ENCODE data around the gene APBB2.
"Not testable (repeated sequence)": the region's sequence is repeated elsewhere in the genome, so short reads cannot be mapped to it uniquely, and the experiment has no call there.

The APBB2 gene

DNA sequence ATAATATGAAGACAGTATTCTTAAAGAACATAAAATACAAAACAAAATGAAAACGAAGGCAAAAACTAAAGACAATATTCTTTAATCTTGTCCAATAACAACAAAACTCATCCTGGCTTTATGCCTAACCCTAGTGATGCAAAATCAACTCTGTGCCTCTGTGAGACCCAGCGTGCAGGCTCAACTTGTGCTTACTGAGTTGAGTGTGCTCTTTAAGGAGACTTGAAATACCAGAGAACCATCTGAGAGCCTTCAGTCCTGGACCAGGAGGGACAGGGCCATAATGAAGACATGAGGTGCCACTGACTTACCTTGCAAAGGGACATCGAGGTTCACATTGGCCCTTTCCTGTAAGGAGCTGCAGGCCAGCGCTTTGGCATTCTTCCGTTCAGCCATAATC is 387.5 kb downstream of the APBB2 start:
- Histone ChIP-seq H3K27ac (ENCODE audit: low read depth, low read length, severe bottlenecking) (no peak overlapping the region), H3K4me1 (ENCODE audit: control insufficient read depth, insufficient read depth, low read length, poor library complexity, severe bottlenecking) (no peaks in the 10 kb centered on the region), H3K4me3 (ENCODE audit: extremely low read depth, insufficient read depth, low read length, poor library complexity, severe bottlenecking) (no peak overlapping the region), H3K36me3 (ENCODE audit: control insufficient read depth, insufficient read depth, low read length) (peaks cover 15% of the 10 kb centered on the region), H3K9me3 (ENCODE audit: control insufficient read depth, low read length) (no peaks in the 10 kb centered on the region)
- 80 to 87% methylated on average over 2 to 4 of the region's 5 CpGs for WGBS, 2 experiments (ENCODE audit: insufficient coverage in 2 of 2)

DNA sequence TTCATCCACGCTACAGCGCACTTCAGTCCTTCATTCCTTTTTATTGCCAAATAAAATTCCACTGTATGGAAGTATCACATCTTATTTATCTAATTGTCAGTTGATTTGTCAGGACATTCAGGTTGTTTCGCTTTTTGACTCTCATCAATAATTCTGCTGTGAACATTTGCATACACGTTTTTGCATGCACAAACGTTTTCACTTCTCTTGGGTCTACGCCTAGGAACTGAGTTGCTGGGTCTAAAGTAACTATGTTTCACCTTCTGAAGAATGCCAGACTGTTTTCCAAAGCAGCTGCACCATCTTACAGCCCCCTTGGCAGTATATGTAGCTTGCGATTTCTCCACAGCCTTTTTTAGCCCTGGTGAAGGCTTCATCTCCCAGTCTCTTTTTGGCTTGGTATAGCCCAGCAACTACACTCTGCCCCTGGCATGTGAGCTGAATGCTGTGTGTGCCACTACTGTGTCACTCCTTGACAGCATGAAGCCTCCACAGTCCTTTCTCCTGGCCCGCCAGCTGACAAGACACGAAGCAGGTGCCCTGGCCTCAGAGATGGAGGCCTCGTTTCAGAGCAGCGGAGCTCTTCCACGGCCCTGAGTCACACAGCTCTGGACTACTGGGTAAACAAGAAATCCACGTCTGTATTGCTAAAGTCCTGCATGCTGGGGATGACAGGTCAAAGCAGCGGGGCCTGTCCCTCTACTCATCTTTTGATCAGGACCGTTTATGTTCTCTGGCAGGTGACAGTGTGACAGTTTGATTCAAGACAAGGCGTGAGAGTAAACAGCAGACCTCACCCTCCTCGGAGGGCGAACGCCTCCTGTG is 389.1 kb downstream of the APBB2 start:
- H3K4me3 ChIP-seq (ENCODE audit: extremely low read depth, insufficient read depth, low read length, poor library complexity, severe bottlenecking) = no peak overlapping the region
- H3K36me3 ChIP-seq (ENCODE audit: control insufficient read depth, insufficient read depth, low read length) = peaks cover 23% of the 10 kb centered on the region
- H3K27ac ChIP-seq (ENCODE audit: low read depth, low read length, severe bottlenecking) = no peak overlapping the region
- no peaks in the 10 kb centered on the region for H3K4me1 ChIP-seq (ENCODE audit: control insufficient read depth, insufficient read depth, low read length, poor library complexity, severe bottlenecking)
- no peaks in the 10 kb centered on the region for H3K9me3 ChIP-seq (ENCODE audit: control insufficient read depth, low read length)
- 94 to 96% methylated on average over 17 of the region's 19 CpGs for WGBS, 2 experiments (ENCODE audit: insufficient coverage in 2 of 2)

DNA sequence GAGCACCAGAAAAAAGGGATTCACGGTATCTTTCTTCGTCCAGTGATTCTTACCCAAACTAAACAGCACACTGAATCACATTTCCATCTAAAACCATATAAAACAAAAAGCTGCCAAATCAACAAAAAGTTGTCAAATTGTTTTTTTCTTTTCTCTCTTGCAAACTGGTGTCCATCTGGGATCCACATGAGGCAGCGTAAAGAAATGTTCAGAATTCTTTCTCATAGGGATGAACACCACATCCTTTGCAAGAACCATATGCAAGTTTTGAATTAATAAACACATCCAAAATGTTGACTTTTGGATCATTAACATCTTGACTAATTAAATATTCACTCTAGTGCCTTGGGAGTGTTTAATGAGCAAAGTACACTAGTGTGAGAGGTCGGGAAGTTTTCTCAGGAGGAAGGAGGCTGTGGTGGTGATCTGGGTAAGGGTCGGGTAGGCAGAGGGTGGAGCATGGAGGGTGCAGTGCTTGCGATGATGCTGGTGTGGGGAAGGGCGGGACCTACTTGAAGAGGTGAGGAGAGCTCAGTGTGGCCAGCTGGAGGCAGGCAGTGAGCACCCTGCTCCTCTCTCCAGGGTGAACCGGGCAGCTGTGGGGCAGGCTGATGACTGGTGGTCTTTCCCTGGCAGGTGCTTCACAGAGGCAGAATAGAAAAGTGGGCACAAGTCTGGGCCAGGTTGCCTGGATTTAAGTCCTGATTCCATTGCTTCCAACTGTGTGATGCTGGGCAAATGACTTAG is 391.7 kb downstream of the APBB2 start:
- WGBS, 2 experiments (ENCODE audit: insufficient coverage in 2 of 2) = 93 to 95% methylated on average over 6 to 8 of the region's 8 CpGs
- Histone ChIP-seq H3K27ac (ENCODE audit: low read depth, low read length, severe bottlenecking) (no peak overlapping the region), H3K4me1 (ENCODE audit: control insufficient read depth, insufficient read depth, low read length, poor library complexity, severe bottlenecking) (no peaks in the 10 kb centered on the region), H3K4me3 (ENCODE audit: extremely low read depth, insufficient read depth, low read length, poor library complexity, severe bottlenecking) (no peak overlapping the region), H3K9me3 (ENCODE audit: control insufficient read depth, low read length) (no peaks in the 10 kb centered on the region), H3K36me3 (ENCODE audit: control insufficient read depth, insufficient read depth, low read length) (peaks cover 23% of the 10 kb centered on the region)

DNA sequence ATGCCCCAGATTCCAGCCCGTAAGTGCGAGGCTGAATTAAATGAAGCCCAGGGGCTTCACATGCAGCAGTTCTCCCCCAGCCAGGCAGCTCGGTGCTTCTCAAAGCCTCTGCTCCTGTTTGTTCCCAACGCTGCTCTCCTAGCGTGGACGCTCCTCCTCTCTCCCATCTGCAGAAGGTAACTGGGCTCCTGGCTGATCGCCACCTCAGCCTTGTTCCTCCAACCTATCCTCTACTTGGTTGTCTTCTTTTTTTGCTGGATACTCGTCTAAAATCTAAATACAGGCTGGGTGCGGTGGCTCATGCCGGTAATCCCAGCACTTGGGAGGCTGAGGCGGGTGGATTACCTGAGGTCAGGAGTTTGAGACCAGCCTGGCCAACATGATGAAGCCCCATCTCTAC is 394.2 kb downstream of the APBB2 start:
- peaks cover 25% of the 10 kb centered on the region for H3K36me3 ChIP-seq (ENCODE audit: control insufficient read depth, insufficient read depth, low read length)
- 93 to 97% methylated on average over 7 to 9 of the region's 11 CpGs for WGBS, 2 experiments (ENCODE audit: insufficient coverage in 2 of 2)
- no peaks in the 10 kb centered on the region for H3K4me1 ChIP-seq (ENCODE audit: control insufficient read depth, insufficient read depth, low read length, poor library complexity, severe bottlenecking)
- H3K27ac ChIP-seq (ENCODE audit: low read depth, low read length, severe bottlenecking) = no peak overlapping the region
- no peaks in the 10 kb centered on the region for H3K9me3 ChIP-seq (ENCODE audit: control insufficient read depth, low read length)
- no peak overlapping the region for H3K4me3 ChIP-seq (ENCODE audit: extremely low read depth, insufficient read depth, low read length, poor library complexity, severe bottlenecking)

DNA sequence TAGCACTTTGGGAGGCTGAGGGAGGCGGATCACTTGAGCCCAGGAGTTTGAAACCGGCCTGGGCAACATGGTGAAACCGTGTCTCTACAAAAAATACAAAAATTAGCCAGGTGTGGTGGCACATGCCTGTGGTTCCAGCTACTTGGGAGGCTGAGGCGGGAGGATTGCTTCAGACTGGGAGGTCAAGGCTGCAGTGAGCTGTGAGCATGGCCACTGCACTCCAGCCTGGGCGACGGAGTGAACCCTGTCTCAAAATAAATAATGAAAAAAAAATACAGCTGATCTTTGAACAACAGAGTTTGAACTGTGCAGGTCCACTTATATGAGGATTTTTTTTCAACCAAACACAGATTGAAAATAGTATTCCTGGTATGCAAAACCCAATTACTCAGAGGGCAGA is 397.2 kb downstream of the APBB2 start:
- not testable (repeated sequence) for H3K9me3 ChIP-seq (ENCODE audit: control insufficient read depth, low read length); H3K27ac ChIP-seq (ENCODE audit: low read depth, low read length, severe bottlenecking); H3K4me1 ChIP-seq (ENCODE audit: control insufficient read depth, insufficient read depth, low read length, poor library complexity, severe bottlenecking); H3K4me3 ChIP-seq (ENCODE audit: extremely low read depth, insufficient read depth, low read length, poor library complexity, severe bottlenecking)
- 87 to 89% methylated on average over 4 to 5 of the region's 6 CpGs for WGBS, 2 experiments (ENCODE audit: insufficient coverage in 2 of 2)
- H3K36me3 ChIP-seq (ENCODE audit: control insufficient read depth, insufficient read depth, low read length) = peaks cover 19% of the 10 kb centered on the region

DNA sequence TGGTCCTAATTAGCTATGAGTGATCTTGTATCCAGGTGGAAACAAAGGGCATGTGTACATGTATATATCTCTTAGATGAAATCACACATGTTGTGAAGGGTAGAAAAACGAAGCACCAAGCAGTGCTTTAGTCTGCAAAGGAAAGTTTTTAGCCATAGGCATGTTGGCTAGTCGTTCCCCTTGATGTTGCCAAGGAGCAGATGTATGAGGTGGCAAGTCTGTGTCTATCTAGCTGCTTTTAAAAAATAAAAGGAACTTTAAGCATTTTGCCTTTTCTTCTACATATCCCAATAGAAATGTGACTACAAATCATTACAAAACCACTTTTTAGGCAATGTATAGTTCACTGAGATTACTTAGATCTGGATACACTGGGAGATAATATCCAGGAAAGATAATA is 401.5 kb downstream of the APBB2 start:
- H3K4me1 ChIP-seq (ENCODE audit: control insufficient read depth, insufficient read depth, low read length, poor library complexity, severe bottlenecking) = peaks cover 7% of the 10 kb centered on the region
- WGBS, 2 experiments (ENCODE audit: insufficient coverage in 2 of 2) = 88% methylated on average over 2 of the region's 2 CpGs; no CpG with 5 or more reads in 1 of the 2 experiments
- H3K36me3 ChIP-seq (ENCODE audit: control insufficient read depth, insufficient read depth, low read length) = peaks cover 8% of the 10 kb centered on the region
- H3K27ac ChIP-seq (ENCODE audit: low read depth, low read length, severe bottlenecking) = no peak overlapping the region
- H3K4me3 ChIP-seq (ENCODE audit: extremely low read depth, insufficient read depth, low read length, poor library complexity, severe bottlenecking) = no peak overlapping the region
- no peaks in the 10 kb centered on the region for H3K9me3 ChIP-seq (ENCODE audit: control insufficient read depth, low read length)

DNA sequence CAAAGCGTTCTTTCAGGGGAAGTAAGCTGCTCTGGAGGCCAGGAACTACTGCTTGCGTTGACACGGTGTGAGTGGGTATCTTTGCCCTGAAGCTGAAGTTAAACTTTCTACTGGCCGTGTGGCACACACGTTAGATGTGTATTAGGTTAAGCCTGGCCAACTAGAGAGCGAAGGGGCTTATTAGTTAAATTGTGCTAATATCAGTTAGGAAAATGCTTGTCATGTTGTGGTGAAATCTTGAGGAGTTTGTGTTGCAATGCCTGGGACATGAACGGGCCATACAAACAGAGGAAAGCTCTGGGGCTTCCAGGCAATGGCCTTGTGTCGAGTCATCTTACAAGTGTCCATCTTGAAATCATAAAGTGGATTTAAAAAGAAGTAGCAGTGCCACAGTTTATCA is 402.0 kb downstream of the APBB2 start:
- H3K36me3 ChIP-seq (ENCODE audit: control insufficient read depth, insufficient read depth, low read length) = peaks cover 8% of the 10 kb centered on the region
- no peak overlapping the region for H3K27ac ChIP-seq (ENCODE audit: low read depth, low read length, severe bottlenecking)
- peaks cover 7% of the 10 kb centered on the region for H3K4me1 ChIP-seq (ENCODE audit: control insufficient read depth, insufficient read depth, low read length, poor library complexity, severe bottlenecking)
- 92 to 94% methylated on average over 7 to 8 of the region's 8 CpGs for WGBS, 2 experiments (ENCODE audit: insufficient coverage in 2 of 2)
- H3K4me3 ChIP-seq (ENCODE audit: extremely low read depth, insufficient read depth, low read length, poor library complexity, severe bottlenecking) = no peak overlapping the region
- no peaks in the 10 kb centered on the region for H3K9me3 ChIP-seq (ENCODE audit: control insufficient read depth, low read length)

DNA sequence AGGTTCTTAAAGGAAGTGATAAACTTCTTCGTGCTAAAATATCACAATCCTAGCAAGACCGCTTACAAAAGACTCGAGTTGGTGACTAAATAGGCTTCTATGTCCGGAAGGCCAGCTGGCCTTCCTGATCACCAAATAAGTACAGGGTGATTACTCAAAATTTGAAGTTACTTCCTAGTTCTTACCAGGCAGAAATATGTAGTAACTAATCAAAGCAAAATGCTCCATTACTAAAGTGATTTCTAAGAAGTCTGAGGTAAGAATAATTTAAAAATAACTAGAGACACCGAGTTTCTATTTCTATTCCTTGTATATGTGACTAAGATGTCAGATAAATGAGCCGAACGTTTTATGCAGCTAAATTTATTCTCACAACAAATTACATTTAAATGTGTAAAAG is 402.4 kb downstream of the APBB2 start:
- H3K4me1 ChIP-seq (ENCODE audit: control insufficient read depth, insufficient read depth, low read length, poor library complexity, severe bottlenecking) = peaks cover 7% of the 10 kb centered on the region
- 95 to 100% methylated on average over 2 to 3 of the region's 7 CpGs for WGBS, 2 experiments (ENCODE audit: insufficient coverage in 2 of 2)
- no peak overlapping the region for H3K4me3 ChIP-seq (ENCODE audit: extremely low read depth, insufficient read depth, low read length, poor library complexity, severe bottlenecking)
- H3K27ac ChIP-seq (ENCODE audit: low read depth, low read length, severe bottlenecking) = no peak overlapping the region
- peaks cover 8% of the 10 kb centered on the region for H3K36me3 ChIP-seq (ENCODE audit: control insufficient read depth, insufficient read depth, low read length)
- no peaks in the 10 kb centered on the region for H3K9me3 ChIP-seq (ENCODE audit: control insufficient read depth, low read length)

DNA sequence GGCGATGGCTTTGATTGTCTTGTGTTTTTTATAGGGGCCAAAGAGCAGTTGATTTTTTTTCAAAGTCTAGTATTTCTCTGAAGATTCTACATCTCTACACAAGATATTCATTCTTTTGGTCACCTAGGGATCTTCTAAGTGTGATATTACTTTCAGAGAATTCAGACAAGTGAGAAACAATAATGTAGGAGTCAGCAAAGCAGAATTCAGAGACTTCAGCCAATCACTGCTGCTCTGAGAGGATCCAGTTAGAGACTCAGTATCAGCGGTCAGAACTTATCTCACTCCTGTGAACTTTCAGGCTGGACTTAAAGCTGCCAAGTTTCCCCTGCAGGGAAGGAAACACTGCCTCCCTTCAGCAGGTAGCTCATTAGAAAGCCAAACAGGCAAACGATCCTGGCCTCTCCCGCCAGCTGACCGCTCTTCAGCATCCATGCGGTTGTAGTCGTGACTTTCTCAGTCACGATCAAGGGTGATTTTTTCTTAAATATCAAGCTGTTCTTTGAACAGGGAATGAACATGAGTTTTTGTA is 405.4 kb downstream of the APBB2 start:
- H3K4me1 ChIP-seq (ENCODE audit: control insufficient read depth, insufficient read depth, low read length, poor library complexity, severe bottlenecking) = peaks cover 7% of the 10 kb centered on the region
- no peaks in the 10 kb centered on the region for H3K36me3 ChIP-seq (ENCODE audit: control insufficient read depth, insufficient read depth, low read length)
- H3K4me3 ChIP-seq (ENCODE audit: extremely low read depth, insufficient read depth, low read length, poor library complexity, severe bottlenecking) = no peak overlapping the region
- H3K9me3 ChIP-seq (ENCODE audit: control insufficient read depth, low read length) = no peaks in the 10 kb centered on the region
- no peak overlapping the region for H3K27ac ChIP-seq (ENCODE audit: low read depth, low read length, severe bottlenecking)
- WGBS, 2 experiments (ENCODE audit: insufficient coverage in 2 of 2) = 77 to 87% methylated on average over 4 to 7 of the region's 8 CpGs

DNA sequence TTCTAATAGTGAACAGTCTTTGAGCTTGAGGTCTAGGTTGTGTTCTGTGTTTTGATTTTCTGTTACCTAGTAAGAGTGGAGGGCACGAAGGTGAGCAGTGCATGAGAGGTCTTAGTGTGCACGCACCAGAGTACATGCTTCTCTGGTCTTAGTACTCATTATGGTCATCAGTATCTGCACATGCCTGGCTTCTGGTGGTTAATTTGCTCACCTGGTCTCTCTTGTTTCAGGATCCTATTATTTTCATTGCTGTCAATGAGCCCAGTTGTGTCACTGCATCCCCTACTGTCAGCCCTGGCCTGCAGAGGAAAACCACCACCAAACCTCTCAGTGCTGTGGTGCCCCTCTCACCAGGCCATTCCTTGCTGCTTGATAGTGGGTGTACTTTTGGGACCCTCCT is 409.7 kb downstream of the APBB2 start:
- 95 to 100% methylated on average over 1 to 2 of the region's 2 CpGs for WGBS, 2 experiments (ENCODE audit: insufficient coverage in 2 of 2)
- Histone ChIP-seq H3K36me3 (ENCODE audit: control insufficient read depth, insufficient read depth, low read length) (no peaks in the 10 kb centered on the region), H3K4me1 (ENCODE audit: control insufficient read depth, insufficient read depth, low read length, poor library complexity, severe bottlenecking) (no peaks in the 10 kb centered on the region), H3K9me3 (ENCODE audit: control insufficient read depth, low read length) (no peaks in the 10 kb centered on the region), H3K4me3 (ENCODE audit: extremely low read depth, insufficient read depth, low read length, poor library complexity, severe bottlenecking) (no peak overlapping the region), H3K27ac (ENCODE audit: low read depth, low read length, severe bottlenecking) (no peak overlapping the region)

DNA sequence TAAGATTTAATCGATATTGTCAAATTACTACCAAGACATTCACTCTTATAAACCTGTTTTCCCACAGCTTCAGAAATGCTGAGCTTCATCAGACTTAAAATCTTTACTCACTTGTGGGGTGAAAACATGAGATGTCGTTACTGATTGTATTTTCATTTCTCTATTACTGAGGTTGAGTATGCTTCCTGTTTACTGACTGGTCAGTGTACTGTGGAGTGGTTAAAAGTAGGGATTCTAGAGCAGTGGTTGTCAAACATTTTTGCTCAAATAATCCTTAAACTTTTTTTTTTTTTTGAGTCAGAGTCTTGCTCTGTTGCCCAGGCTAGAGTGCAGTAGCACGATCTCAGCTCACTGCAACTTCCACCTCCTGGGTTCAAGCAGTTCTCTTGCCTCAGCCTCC is 414.3 kb downstream of the APBB2 start:
- no peak overlapping the region for H3K27ac ChIP-seq (ENCODE audit: low read depth, low read length, severe bottlenecking)
- no peaks in the 10 kb centered on the region for H3K9me3 ChIP-seq (ENCODE audit: control insufficient read depth, low read length)
- no peak overlapping the region for H3K4me3 ChIP-seq (ENCODE audit: extremely low read depth, insufficient read depth, low read length, poor library complexity, severe bottlenecking)
- no peaks in the 10 kb centered on the region for H3K36me3 ChIP-seq (ENCODE audit: control insufficient read depth, insufficient read depth, low read length)
- 88 to 100% methylated on average over 1 of the region's 3 CpGs for WGBS, 2 experiments (ENCODE audit: insufficient coverage in 2 of 2)
- no peaks in the 10 kb centered on the region for H3K4me1 ChIP-seq (ENCODE audit: control insufficient read depth, insufficient read depth, low read length, poor library complexity, severe bottlenecking)

Data from mesodermal cell (in vitro differentiated cells).